NCI-H2227 (cell line): ENCODE data around the gene UBE2O.

Experiments
- DNase-seq: peaks from one replicate; lab custom pipeline; 2025; ENCODE audit not compliant: unreplicated experiment; lab: John Stamatoyannopoulos, UW

Gene UBE2O

GRCh38 chr17:76417499-76418143, 35.3 kb downstream of the UBE2O start:
- DNase-seq = no peak

DNA sequence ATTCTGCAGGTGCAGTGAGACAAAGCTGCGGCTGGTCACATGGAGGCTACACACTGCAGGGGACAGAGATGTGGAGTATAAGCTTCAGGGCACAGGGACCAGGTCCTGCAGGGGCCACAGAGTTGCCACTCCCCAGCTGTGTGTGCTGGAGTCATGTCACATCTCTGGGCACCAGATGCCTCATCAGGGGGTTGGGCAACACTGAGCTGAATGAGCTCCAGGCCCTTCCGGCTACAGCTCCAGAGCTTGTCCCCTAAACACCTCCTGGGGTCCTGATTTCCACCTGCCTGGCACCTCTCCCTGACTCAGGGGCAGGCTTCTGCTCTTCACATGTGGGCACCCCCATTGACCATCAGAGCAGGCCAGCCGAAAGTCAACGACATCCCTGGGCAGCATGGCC, 36.1 kb downstream of the UBE2O start:
- DNase-seq = no peak

DNA sequence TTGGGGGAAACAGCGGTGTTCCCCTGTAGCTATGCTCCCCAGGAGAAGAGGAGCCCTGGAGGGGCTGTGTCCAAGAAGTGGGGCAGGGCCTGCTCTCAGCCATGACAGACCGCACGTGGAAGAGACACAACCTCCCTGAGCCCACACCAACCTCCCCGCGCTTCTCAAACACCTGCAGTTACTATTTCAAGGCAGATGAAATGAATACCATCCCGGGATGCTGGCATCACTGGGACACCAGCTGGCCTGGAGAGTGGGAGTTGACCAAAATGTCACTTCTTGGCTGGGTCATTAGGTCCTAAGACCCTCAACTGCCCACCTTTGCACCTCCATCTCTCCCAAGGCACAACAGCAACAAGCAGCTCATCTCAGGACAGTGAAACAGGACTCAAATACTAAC, 36.5 kb downstream of the UBE2O start:
- DNase-seq = no peak

DNA sequence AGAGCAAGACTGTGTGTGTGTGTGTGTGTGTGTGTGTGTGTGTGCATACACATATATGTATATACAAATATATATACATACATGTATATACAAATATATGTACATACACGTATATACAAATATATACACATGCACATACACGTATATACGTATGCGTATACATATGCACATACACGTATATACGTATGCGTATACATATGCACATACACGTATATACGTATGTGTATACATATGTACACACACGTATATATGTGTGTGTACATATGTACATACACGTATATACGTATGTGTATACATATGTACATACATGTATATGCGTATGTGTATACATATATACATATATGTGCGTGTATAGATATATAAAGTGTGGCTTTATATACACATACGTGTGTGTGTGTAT, 37.2 kb downstream of the UBE2O start:
- no peak for DNase-seq

GRCh38 chr17:76414334-76415295, 38.3 kb downstream of the UBE2O start:
- peak; percentile 69 for DNase-seq

DNA sequence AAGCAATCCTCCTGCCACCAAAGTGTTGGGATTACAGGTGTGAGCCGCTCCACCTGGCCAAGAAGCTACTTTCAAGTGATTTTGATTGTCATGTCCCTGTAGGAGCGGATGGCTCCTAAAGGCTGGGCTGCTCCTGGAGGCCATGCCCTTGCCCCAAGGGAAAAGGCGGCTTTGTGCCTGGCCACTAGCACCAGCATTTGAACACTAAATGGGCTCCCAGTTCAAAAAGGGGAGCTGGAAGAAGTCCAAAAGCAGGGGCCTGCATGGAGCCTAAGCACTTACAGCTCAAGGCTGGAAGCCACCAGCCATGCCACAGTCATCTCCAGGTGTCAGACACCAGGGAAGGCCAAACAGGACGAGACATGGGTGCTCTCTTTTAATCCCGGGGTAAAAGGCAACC, 41.7 kb downstream of the UBE2O start:
- no peak for DNase-seq

DNA sequence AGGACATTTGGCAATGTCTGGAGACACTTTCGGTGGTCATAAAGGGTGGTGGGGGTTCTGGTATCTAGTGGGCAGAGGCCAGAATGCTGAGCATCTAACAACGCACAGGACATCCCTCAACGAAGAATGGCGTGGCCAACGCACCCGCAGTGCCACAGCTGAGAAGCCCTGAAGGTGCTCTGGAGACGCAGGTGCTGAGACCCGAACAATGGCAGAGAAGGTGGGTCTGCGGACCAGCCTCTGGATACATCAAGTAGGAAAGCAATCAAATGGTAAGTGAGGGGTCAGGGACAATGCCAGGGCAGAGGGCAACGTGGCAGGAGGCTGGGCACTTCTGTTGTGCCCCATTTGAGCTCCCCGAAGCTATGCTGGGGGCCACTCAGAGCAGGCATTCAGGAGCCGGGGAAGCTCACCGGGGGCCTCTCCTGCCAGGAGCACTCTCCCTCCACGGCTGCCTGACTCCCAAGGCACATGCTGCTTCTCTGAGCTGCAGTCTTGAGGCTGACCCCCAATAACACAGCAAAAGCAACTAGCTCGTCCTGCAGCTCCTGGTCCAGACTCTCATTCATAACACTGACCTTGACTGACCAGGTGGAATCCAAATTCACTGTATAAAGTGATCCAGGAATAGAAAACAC, 42.5 kb downstream of the UBE2O start:
- DNase-seq = no peak

DNA sequence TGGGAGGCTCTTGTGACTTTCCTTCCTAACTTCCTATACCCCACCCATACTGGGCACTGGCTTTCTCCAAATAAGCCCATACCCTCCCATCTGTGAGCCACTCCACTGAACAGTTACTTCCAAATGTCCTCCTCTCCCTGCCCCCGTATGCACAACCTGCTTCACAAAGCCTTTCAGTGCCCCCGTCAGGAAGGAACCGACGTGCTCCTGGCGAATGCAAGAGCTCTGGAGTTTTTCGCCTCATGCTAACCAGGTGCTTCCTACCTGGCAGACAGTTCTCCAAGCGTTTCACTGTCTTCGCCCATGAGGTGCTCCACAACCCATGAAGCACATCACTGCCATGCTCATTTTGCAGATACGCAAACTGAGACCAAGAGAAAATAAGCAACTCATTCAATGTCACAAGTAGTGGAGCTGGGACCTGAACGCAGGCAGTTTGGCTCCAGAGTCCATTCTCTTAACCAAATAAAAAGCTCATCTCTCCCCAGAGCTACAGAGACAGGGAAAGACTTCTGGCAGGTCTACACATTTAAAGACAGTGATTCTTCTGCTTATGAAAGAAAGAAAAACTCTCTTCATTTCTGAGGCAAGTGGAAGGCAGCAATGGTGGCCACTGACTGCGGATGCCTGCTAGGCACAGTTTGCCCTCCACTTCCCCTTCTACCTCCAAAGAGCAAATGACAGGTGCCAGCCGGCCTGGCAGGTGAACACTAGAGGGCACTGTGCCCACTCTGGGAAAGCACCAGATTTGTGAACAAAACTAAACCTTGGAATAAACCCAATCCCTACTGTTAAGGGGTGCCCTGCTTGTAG, 44.7 kb downstream of the UBE2O start:
- peak; percentile 72 for DNase-seq

DNA sequence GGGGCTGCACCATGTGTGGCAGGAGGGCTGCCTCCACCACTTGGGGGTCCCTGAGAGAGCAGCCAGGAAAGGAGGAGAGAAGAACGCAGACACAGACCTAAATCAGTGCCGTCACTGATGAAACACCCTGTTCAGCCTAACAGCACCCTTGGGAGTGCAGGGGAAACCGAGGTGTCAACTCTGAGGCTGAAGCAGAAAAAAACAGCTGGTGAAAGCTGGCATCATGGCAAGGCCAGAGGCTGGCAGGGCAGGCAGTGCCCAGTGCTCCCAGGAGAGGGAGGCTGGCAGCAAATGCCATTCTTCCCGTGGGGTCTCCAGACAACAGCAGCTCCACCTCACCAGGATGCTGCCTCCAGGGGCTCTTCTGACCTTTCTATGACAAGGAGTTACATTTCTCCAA, 45.4 kb downstream of the UBE2O start:
- no peak for DNase-seq

DNA sequence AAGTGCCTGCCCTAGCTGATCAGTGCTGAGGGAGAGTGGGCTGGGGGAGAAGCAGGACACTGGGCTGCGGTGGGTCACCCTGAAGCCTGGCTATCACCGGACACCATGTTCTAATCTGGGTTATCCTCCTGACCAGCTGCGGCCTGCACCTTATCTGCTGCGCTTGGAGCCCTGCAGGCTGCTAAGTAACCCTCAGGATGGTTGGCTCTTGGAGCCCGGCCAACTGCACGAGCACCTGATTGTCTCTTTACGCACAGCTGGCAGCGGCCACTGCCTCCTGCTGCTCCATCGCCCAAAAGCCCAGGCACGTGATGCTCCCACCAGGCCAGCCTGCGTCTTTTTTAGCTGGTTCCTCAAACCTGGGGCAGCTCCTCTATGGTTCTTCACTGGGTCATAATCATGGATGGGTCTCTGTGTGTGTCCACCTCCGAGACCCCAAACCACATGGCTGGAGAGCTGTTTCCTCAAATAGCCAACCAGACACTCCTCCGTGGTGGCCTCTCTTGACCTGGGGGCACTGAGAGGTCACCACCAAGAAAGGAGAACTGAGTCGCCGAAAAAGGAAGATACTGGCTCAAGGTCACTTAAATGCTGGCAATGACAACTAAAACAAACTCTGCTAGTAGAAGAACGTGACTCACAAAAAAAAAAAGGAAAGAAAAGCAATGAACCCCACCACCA, 46.8 kb downstream of the UBE2O start:
- peak; percentile 76 for DNase-seq

GRCh38 chr17:76405607-76405966, 47.4 kb downstream of the UBE2O start:
- no peak for DNase-seq

DNA sequence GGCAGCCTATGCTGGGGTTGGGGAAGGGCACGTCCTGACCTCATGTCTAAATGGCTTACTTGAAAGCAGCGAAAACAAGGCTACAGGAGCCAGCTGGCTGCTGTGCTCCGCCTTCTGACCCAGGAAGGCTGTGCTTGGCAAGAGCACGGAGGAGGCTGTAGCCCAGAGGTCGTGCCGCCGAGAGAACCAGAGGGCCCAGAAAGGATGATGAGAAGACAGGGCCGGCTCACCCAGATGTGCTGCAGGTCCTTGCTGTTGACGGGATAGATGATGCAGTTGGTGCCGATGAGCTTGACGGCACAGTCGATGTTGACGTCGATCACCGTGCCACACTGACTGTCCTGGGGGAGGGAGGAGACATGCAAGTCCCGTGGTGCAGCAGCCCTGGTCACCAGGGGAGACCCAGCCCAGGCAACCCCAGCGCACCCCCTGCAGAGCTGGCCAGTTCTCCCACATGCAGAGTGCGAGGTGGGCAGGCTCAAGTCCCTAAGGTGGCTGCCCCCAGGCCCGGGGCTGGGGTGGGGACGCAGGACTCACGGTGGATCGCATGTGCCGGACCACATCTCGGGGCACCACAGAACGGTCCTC, 47.9 kb downstream of the UBE2O start:
- DNase-seq = no peak

DNA sequence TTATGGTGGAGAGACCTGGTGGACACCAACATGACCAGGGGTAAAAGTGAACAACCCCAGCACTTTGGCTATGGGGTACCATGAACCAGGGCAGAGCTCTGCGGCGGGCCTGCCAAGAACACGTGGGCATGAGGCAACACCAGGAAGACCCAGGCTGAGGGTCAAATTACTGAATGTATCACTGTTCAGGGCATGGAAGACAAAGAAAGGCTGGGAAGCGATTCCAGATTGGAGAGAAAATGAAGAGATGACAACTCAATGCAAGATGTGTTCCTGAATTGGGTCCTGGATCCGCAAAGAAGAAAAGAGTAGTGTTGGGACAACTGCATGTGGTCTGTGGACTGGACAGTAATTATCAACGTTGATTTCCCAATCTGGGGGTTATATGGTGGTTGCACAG, 48.7 kb downstream of the UBE2O start:
- no peak for DNase-seq

DNA sequence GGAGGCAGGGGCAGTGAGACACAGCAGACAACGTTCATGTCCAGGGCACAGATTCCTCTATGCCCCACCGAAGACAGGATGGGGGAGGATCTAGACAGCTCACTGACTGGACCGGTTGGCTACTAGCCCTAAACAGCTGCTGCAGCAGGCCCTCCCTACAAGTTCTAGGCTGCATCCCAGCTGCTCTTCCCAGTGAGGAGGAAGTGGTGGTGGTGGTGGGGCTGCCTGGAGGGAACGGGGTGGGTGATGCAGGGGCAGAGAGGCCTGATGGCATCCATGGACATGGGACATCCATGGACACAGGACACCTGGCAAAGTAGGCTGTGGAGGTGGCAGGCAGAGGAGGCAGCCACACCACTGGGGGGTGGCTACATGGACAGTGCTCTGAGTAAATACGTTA, 50.2 kb downstream of the UBE2O start:
- DNase-seq = no peak

GRCh38 chr17:76399175-76400172, 53.5 kb downstream of the UBE2O start:
- no peak for DNase-seq

DNA sequence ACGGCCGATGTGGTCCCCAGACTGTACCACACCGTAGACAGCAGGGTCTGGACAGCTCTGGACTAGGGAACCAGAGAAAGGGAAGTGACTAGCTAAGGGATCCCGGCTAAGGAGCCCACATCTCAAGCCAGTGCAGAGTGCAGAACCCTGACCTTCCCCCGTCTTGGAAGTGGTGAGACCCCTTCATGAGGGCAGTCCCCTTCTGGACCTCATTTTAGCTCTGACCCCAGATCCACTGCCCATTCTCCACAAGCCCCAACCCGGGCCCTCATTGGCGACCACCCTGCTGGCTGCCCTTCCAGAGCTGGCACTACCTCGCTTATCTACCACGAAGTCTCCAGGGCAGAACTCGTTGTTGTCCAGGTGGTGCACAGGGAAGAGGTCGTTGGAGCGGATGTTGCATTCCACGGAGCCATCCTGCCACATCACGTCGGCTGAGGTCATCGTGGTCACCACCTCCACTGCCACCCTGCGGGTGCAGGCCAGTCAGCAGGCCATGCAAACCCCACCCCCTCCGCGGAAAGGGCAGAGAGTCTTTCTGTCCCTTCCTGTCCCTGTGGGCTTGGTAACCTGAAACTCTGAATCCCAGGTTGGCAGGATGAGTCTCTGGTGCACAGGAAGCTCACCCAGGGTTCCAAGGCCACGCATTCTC, 54.3 kb downstream of the UBE2O start:
- no peak for DNase-seq

GRCh38 chr17:76397687-76398522, 55.0 kb downstream of the UBE2O start:
- DNase-seq = peak; percentile 91

- DNase-seq = no peak
Measured at GRCh38 chr17:76397184-76397583, 55.8 kb downstream of the UBE2O start.
